GM20431 (cell line): ENCODE results near the gene GABBR2.
"Not testable (repeated sequence)": the region's sequence is repeated elsewhere in the genome, so short reads cannot be mapped to it uniquely, and the experiment has no call there.

Experiments
- in situ Hi-C: fragments of 300-500 bp; cut with MseI, MboI; formaldehyde crosslinking; loops from one replicate; pipeline ENCODE4 v1.15.0; 2020; ENCODE audit warnings: low sequenced_read_pairs; ENCODE audit not compliant: unreplicated experiment

GABBR2 gene

DNA sequence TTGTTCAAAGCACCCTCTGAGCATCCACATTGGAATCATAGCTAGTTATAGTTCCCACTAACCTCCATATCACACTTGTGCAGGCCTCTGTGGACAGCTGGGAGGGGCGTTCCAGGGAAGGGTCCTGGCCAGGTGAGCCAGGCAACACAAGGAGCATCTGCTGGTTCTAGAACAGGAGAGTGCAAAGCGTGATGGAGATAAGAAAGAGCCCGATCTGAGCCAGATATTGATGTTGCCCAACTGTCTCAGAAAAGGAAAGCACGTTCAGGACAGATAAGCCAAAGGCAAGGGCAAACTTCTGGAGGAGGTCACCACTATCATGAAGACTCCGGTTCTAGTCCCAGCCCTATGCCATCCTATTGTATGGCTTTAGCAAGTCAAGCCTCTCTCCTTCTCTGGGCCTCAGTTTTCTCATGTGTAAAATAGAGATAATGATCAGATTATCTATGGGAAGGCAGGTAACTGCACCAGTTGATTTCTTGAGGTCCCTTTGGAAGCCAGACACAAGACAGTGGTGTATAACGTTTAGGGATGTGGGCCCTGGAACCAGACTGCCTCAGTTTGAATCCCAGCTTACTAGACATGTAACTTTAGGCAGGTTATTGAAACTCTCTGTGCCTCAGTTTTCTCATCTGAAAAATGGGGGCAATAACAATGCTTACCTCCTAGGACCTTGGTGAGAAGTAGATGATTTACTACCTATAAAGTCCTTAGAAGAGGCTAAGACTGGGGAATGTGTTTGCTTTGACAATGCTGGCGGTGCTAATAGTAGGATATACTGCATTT, 19.8 kb downstream of the GABBR2 start:
- in situ Hi-C loops = no loop called here

DNA sequence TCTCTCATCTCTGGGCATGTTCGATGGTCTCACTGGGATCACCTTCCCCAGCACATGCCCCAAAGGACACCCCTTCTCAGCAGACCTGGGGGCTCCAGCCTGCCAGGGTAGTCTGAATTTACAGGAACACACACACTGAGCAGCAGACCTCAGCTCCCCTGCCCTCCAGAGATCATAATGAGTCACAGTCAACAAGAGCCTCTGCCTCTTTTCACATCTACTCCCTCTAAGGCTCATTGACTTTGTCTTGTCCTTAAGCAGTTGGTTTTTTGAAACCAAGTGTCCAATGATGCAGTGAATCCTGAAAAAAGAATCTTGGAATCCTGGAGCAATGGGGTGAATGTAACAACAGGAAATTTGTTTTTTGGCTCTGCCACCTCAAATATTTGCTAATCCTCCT, 20.8 kb downstream of the GABBR2 start:
- in situ Hi-C loops = no loop called here

DNA sequence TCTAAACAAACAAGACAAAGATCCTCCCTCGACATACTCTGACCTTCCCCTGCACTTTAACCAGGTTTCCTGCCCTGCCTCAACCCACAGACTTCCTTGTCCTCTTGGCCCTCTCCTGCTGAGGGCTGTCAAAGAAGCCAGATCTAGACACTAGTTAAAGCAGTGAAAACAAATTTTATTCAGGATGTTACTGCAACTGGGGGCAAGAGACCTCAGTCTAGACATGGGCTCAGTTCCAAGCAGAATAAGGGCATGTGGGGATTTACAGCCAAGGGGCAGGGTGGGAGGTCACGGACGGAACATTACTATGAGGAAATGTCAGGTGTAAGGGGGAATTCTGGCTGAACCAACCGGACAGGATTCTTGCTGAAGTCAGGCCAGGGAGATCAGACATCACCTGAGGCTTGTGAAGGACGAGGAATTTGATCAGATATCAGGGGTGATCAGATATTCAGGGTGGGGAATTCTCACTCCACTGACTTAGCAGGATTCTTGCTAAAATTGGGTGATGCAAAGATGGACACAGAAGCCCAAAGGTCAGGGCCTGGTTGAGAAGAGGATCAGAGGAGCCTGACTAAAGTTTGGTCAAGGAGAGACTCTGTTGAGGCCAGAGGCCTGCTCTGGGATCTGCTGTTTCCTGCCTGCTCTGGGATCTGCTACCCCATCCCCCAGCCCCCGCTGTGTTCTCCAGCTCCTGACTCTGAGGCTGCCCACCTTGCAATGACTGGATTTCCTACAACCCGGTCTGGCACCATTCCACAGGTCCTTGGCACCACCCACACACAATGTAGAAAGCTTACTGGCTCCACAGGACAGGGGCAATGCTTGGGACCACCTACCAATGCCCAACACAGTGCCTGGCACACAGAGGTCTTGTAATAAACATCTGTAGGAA, 21.5 kb downstream of the GABBR2 start:
- in situ Hi-C loops = no loop called here

DNA sequence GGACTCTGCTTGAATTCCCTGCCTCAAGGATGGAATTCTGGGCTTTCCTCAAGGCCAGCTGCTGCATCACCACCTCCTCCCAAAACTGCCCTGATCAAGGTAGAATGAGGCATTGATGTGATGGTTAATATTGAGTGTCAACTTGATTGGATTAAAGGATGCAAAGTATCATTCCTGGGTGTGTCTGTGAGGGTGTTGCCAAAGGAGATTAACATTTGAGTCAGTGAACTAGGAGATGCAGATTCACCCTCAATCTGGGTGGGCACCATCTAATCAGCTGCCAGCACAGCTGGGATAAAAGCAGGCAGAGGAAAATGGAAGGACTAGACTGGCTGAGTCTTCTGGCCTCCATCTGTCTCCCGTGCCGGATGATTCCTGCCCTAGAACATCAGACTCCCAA, 23.9 kb downstream of the GABBR2 start:
- in situ Hi-C loops = not testable (repeated sequence)

DNA sequence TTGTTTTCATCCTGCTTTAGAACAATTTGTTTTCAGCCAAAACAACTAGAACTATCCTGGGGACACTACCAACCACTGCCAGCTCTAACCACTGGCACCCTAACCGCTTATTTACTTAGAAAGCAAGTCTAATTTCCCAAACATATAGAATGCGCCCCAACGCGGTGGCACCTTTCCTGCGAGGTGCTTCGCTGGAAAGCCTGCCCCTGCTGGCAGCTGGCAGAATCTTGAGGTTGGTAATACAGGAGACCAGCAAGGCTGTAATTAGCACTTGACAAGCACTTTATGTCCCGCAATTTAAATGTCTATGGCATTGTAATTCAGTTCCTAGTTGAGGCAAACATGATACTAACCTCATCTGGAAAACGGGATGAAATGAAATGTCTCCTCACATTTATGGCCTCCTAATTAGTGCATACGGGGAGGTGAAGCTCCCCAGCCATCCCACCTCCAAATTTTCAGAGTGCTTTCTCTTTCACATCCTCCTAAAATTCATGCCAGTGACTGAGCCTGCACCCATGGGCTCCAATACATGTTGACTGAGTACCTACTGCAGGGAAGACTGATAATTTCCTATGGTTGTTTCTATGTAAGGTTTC, 30.4 kb downstream of the GABBR2 start:
- in situ Hi-C loops = no loop called here

DNA sequence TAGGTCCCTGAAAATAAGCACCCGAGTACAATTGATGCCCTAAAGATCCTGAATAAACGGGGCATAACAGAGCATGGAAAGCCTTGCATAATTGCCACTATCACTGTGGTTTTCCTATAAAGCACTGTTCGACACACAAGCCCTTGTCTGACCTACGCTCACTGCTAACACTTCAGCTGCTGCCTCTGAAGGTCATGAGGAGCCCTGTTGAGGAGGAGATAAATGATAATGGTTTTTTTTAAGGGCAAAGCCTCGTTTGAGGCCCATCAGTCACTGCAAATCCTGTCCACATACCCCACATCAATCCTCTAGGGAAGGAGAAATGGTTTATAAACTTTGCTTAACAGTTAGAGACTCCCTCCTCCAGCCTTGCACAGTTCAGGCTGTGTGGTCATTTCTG, 35.1 kb downstream of the GABBR2 start:
- in situ Hi-C loops = no loop called here

DNA sequence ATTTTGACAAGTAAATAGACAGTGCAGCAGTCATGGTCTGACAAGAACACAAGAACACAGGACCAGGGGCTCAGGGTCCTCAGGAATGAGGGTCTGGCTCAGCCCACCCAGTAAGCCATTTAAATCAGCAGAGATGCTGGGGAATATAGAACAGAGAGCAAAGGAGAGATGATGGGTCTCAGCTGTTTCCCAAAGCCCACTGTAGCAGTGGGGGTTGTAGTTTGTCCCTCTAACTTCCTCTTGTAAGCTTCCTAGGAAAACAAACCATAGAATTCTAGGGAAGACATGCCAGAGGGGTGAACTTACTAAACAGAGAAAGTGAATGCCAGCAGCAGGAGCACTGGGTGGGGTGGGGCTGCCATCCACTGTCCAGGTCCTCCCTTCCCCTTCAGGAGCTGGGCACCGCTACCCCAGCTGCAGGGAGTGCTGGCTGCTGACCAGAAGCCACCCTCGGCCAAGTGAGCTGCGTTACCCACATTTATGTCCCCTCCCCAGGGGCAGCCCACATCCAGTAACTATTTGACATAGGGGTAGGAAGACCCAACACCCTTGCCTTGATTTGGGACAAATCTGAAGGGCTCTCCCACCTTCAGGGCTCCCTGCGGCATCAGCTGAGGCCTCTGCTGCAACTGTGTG, 41.6 kb downstream of the GABBR2 start:
- in situ Hi-C loops = no loop called here

DNA sequence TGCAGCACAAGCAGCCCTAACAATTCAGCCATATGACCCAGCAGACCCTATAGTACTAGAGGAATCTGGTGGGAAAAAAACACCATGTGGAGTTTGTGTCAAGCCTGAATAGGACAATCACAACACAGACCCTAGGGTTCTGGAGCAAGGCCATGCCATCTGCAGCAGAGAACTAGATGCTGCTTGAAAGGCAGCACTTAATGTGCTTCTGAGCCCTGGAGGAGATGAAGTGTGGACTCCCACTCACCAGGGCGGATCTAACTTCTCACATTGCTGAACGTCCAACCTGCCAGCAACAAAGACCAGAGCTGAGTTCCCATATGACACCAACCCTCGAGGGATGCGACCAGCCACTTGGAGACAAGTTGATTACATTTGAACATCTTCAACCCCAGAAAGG, 43.2 kb downstream of the GABBR2 start:
- in situ Hi-C loops = no loop called here

DNA sequence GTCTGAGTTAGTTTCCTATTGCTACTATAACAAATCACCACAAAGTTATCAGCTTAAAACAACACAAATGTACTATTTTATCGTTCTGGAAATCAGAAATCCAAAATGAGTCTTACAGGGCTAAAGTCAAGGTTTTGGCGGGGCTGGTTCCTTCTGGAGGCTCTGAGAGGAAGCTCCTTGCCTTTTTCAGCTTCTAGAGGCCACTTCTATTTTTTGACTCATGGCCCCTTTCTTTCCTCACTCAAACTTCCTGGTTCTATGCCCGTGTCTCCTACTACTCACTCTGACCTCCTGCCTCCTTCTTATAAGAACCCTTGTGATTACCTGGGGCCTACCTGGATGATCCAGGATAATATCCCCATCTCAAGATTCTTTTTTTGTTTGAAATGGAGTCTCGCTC, 48.2 kb downstream of the GABBR2 start:
- in situ Hi-C loops = no loop called here

DNA sequence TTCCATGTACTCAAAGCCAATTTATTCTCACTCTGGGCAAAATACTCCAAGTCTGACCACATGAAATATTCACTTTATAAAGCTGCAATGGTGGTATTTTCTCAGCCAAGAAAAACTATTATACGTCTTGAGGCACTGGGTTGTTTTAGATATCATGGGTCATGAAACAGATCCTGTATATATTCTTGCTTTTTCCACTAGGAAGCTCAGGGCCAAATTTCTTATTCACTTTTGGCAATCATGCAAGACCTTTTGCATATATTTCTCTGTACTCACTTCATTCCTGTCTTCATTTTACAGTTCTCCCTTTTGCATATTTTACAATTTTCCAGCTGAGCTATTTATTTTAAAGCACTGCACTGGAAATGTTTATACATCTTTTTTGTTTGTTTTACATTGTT, 49.8 kb downstream of the GABBR2 start:
- in situ Hi-C loops = no loop called here

DNA sequence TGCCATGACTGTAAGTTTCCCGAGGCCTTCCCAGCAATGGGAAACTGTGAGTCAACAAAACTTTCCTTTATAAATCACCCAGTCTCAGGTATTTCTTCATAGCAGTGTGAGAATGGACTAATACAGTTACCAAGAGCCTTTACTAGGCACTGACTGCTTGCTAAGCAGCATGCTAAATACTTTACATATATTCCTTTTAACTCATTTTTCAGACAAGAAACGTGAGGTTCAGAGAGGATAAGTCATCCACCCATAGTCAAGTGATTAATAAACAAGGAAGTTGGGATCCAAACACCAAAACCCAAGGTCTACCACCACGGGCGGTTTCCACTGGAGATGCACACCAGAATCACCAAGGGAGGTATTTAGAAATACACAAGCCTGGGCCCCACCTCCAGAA, 50.8 kb downstream of the GABBR2 start:
- in situ Hi-C loops = no loop called here

DNA sequence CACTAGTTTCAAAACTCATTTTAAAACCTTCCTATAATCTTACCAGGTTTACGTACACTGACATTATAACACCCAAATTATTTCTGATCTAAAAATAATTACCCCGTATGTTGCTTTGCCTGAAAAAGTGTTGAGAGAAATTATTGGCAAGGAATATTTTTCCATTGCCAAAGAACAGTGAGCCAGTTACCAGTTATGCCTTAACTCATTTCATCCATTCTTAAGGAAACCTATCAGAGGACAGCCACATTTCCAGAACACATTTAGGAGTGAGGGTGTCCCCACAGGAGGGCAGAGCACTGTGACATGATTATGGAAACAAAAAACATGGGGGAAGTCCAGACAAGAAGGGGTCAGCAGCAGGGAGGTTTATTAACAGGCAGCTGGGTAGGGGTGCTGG, 52.2 kb downstream of the GABBR2 start:
- in situ Hi-C loops = no loop called here

DNA sequence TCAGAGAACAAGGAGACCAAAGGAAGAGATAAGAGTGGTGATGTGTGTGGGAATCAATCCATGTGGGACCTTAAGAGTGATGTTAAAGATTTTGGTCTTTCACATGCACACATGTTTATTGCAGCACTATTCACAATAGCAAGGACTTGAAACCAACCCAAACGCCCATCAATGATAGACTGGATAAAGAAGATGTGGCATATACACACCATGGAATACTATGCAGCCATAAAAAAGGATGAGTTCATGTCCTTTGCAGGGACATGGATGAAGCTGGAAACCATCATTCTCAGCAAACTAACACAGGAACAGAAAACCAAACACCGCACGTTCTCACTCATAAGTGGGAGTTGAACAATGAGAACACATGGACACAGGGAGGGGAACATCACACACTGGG, 53.3 kb downstream of the GABBR2 start:
- in situ Hi-C loops = not testable (repeated sequence)

DNA sequence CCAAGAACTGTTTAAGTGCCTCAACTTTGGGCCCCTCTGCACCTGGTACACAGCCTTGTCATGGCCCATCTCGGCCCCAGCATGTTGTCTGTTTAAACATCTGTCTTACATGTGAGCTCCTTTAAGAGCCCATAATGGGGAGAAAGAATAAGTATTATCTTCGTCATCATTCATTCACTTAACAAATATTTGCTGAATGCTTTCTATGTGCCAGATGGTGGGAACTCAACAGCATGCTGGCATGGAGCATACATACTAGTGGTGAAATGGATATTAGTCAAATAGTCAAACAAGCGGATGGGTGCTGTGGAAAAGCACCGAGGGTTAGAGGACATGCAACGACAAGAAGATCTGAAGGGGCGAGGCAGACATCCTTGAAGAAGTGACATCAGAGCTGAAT, 54.5 kb downstream of the GABBR2 start:
- in situ Hi-C loops = no loop called here

DNA sequence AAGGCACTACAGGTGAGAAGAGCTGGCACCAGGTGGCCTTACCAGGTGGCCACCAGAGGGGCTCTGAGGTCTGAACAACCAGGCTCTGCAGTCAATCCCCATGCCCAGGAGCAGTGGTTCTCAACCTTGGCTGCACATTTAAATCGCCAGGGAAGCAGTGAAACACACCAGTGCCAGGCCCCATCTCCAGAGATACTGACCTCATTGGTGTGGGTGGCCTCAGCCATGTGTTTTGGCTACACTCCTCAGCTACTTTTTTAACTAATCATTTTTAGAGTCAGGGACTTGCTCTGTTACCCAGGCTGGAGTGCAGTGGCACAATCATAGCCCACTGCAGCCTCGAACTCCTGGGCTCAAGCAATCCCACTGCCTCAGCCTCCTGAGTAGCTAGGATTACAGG, 56.0 kb downstream of the GABBR2 start:
- in situ Hi-C loops = no loop called here

DNA sequence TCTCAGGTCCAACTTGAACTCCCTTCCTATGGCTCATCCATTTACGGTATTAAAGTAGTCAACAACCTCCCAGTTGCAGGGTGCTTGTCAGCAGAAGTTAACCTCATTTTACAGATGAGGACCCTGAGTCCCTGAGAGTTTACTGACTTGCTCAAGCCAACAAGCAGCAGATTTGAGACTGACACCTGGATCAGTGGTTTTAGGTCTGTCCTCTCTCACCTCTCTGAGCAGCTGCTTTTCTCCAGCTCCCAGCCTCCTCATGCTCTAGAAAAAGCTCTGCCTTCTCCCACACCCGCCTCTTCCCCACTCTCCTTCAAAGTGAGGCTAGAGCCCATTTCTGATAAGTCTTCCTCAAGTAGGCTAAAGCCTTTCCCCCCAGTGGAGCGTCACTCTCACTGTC, 56.4 kb downstream of the GABBR2 start:
- in situ Hi-C loops = no loop called here

DNA sequence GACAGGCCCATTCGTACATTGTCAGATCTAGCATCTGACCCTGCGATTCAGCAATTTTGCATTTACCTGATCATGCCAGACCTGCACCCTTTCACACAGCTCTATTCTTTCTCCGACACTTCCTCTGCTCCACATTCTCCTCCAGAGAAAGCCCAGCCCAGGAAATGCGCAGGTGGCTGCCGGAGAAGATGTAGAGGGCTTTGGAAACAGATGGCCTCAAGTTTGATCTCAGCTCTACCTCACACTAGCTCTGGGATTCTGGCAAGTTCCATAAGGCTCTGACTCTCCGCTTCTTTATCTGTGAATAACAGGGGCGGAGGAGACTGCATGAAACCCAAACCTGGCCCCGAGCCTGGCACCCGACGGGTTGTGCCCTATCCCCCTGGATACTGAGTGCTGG, 61.5 kb downstream of the GABBR2 start:
- in situ Hi-C loops = no loop called here

DNA sequence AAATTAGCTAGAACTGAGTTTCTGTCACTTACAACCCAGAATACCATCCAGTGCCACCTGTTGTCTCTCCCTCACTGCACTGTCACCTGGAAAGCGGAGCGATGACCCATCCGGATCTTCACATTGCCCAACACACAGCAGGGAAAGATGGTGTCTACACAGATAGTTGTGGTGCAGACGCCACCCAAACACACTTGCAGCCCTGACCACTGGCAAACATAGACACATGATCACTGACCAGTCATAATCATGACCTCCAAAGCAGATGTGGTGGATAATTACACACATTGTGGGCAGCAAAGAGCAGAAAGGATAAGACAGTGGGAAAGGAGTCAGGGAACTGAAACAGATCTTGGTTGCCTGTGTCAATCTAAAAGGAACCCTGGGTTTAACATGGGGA, 64.7 kb downstream of the GABBR2 start:
- in situ Hi-C loops = no loop called here

DNA sequence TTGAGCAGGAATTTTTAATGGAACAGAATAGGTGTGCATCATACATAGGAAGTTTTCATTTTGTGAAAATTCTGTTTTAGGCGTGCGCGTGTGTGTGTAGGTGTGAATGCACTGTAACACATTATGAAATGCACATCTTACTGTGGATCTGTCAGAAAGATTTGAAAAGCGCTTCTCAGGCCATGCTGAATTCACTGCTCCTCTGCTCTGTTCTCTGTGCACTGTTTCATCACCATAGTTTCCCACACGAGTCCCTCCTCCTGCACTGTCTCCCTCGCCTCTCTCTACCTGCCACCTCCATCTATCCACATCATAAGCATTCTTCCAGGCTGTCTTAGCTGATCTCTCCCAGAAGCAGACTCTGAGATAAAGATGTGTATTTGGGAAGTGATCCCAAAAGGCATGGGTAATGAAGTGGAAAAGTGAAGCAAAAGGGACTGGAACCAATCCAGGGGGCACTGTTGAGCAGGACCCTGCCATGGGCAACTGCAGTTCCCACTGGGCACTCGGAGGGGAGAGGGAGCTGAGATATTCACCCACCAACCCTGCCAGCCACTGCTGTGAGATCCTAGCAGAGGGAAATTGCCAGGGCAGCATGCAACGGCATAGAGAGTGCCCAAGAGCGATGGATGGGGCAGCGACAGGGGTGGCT, 65.9 kb downstream of the GABBR2 start:
- in situ Hi-C loops = no loop called here

DNA sequence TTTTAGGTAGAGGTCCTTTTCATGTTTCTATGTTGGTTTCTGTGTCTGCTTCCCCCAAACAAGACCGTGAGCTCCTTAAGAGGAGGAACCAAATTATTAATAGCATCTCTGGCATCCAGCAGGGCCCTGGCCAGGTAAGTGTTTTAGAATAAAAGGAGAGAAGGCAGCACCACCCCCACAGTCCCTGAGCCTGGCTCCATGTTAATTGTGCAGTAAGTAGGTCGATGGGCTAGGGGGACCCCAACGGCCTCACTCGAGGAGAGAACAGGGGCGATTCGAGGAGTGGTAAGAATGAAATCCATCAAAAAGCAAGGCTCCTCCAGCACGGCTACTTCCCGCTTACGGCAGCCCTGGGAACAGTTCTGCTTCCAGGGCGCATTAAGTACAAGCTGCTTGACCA, 67.0 kb downstream of the GABBR2 start:
- in situ Hi-C loops = no loop called here
